K562 (cell line): ENCODE results near the gene TRABD2B.

Source experiments
- CREBBP ChIP-seq: IDR thresholded peaks from one replicate; pipeline ENCODE4 v1.6.1; 2012; ENCODE audit warnings: low read depth, mild to moderate bottlenecking, control low read depth, inconsistent platforms, low read length
- ILF3 ChIP-seq: fragments of 450-650 bp; IDR thresholded peaks from 2 replicates; pipeline ENCODE4 v1.6.1; 2018; ENCODE audit warnings: antibody characterized with exemption, mild to moderate bottlenecking, moderate library complexity, borderline replicate concordance
- JUNB ChIP-seq: fragments of 450-650 bp; formaldehyde crosslinking; conservative IDR thresholded peaks from 2 replicates; pipeline ENCODE4 v1.4.0; 2020; ENCODE audit warnings: mild to moderate bottlenecking
- NBN ChIP-seq: fragments of 450-650 bp; IDR thresholded peaks from 2 replicates; pipeline ENCODE4 v1.6.1; 2016; ENCODE audit warnings: low read depth, mild to moderate bottlenecking
- POLR2AphosphoS5 ChIP-seq: IDR thresholded peaks from 2 replicates; pipeline ENCODE4 v1.6.1; 2011; ENCODE audit warnings: mild to moderate bottlenecking, low read depth, low read length, moderate library complexity; ENCODE audit not compliant: control insufficient read depth, insufficient read depth
- TAF15 ChIP-seq: fragments of 200-400 bp; formaldehyde crosslinking; IDR thresholded peaks from 2 replicates; pipeline ENCODE4 v1.6.1; 2017; ENCODE audit warnings: mild to moderate bottlenecking, low read depth, low read length, moderate library complexity
- TF ChIP-seq, protein P1 (sequence below): sonication (generic); formaldehyde crosslinking; IDR thresholded peaks from 2 replicates; pipeline ENCODE4 v1.5.0; 2020; ENCODE audit warnings: missing genetic modification reagents

DNA sequence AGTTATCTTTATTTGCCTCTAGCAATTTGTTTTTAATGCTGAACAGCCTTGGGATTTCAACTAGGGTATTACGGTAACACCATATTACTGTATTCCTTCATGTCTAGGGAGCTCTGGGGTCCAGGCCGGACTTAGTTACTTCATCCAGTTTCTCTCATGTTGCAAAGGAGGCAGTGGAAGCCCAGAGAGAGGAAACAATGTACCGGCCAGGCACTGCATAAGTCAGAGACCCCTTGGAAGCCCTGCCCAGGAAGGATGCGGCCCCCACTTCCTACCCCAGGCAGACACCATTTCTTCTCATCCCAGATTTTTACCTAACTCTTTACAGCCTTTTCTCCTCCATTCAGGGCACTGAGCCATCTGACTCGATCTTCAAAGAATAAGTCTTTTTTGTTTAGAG lies 32.5 kb downstream of the TRABD2B start:
- TF ChIP-seq NBN (no peak), POLR2AphosphoS5 (no peak), TAF15 (no peak), JUNB (no peak), CREBBP (no peak), ILF3 (no peak)
- TF ChIP-seq, protein P1, sequence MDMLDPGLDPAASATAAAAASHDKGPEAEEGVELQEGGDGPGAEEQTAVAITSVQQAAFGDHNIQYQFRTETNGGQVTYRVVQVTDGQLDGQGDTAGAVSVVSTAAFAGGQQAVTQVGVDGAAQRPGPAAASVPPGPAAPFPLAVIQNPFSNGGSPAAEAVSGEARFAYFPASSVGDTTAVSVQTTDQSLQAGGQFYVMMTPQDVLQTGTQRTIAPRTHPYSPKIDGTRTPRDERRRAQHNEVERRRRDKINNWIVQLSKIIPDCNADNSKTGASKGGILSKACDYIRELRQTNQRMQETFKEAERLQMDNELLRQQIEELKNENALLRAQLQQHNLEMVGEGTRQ (CRISPR knock-in tag): no peak
